Fibroblast of peridontal ligament (primary cell): ENCODE data around the gene PGM1.

Experiments used
- DNase-seq: peaks from one replicate; pipeline ENCODE4 v3.0.0-alpha.2; 2010; ENCODE audit errors: extremely low read depth

PGM1 gene

DNA sequence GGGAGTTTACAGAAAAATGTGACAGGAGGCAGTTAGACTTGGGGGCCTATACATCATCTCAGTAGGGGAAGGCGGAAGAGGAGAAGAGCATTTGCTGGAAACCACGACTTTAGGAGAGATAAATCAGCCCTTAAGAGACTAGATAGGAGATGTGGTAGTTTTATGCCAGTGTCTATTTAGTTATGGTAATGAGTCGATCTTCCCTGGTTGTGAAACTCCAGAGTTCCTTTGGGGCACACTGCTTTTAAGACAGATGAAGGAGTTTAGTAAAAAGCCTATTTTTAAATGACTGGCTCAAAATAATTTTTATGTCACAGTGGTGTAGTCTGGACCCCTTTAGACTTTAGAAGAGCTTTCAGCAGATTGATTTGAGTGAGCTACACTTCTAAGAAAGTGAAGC lies 7.8 kb downstream of the PGM1 start:
- DNase-seq = peak; percentile 35

DNA sequence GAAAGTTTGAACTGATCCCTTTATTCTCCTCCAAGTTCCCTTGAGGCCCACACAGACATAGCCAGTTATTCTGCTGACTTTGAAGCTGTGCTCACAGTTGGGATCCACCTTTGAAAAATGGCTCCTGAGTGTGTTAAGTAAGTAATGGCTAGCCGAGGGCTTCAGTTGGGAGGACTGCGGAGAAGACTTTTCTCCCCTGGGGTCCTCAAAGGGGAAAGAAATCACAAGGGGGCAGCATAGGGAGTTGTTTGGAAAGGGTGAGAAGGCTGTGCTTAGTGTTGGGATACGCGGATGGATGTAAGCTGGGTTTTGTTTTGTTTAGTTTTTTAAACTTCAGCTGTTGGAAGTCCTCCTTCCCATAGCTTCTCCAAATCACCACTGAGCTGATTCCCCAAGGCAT lies 8.3 kb downstream of the PGM1 start:
- DNase-seq = no peak

DNA sequence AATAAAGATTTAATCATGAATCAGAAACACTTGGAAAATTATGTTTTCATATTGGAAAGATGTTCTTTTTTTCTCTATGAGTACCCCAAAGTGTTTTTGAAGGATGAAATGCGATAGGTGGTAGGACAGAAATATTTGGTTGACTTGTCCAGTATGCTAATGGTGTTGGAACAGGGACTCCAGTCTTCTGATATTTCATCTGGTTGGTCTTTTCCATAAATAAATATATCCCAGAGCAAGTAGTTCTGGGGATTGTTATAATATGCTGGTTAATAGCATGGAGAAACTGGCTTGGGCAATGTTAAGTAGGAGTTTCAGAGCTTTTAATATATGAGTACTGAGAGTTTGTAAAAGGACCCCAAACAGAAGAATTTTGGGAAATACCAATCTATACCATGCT lies 8.7 kb downstream of the PGM1 start:
- DNase-seq = no peak

DNA sequence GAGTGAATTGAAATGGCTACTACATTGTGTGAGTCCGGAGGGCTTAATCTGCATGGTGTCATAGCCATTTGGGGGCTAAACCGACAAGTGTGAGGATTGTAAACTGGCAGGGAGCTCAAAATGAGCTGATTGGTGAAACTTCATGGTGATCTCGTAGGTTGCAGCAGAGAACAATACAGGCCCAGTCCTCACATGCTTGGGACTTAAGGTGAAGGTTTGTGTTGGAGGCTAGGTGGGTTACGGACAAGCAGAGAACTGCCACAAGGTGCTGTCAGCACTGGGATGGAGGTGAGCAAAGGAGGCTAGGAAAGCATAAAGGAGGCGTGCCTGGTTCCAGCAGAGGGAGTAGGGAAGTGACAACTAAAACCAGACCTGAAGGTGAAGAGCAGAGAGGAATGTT lies 9.4 kb downstream of the PGM1 start:
- DNase-seq = no peak

DNA sequence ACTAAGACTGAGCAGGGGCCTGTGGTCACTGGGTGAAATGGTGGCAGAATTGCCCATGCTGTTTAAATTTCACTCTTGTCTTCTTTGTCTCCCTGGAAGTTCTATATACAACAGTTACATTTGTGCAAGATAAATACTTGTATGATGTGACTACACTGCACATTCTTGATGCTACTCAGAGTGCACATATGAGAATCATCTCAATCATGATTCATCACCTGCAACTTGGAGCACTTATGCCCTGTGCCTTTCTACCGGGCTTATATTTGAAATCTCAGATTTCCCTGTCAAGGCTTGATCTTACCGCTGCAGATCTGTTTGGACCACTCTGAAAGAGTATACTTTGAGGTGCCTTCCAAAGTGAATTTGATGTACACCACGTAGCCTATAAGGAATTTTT lies 10.6 kb downstream of the PGM1 start:
- no peak for DNase-seq

DNA sequence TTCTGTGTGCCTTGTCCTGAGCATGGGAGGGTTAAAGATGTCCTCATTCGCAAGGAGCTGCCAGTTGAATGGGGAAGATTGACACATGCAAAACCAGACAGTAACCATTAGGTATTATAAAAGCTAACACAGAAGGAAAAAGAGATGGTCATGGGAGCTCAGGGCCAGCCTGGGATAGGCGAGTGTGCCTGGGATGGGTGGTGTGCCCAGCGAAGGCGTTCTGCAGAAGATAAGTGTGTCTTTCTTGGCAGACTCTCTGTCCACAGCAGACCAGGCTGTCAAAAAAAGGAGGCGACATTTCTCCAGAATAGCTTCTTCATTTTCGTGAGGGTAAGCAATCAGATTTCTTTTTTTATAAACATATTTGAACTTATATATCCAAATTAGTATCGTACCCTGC lies 14.1 kb downstream of the PGM1 start:
- DNase-seq = no peak

DNA sequence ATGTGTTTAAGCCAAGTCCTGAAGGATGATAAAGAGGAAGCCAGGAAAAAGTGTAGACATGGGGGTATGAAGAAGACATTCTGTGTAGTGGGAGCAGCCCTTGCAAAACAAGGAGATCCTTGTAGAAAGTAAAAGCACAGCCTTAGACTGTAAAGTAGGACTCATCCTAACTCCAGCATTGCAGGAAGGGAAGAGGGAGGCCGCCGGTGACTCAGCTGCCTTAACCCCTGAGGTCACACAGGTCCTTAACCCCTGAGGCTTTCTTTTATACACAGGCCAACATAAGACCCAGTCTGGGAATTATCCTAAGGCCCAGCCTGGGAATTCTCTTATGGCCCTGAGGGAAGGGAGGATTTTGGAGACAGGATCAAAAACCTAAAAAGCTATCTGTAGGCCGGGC lies 18.0 kb downstream of the PGM1 start:
- peak; percentile 12 for DNase-seq

DNA sequence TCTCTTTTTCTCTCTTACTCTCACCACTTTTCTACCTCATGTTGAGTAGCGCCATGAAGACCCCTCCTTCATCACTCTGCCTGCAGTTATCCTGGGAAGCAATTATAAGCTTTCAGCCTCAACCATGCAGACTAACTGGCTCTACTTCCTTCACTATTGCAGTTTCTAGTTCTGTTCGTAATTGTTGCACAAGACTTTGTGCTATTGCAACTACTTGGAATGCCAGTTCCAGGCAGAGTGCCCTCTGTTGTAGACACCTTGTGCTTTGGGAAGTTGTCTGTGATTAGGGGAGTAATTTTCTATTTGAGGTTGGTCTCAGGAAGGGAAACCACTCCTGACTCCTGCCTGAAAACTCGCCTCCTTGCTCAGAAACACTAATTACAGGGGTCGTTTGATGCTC lies 19.4 kb downstream of the PGM1 start:
- no peak for DNase-seq

DNA sequence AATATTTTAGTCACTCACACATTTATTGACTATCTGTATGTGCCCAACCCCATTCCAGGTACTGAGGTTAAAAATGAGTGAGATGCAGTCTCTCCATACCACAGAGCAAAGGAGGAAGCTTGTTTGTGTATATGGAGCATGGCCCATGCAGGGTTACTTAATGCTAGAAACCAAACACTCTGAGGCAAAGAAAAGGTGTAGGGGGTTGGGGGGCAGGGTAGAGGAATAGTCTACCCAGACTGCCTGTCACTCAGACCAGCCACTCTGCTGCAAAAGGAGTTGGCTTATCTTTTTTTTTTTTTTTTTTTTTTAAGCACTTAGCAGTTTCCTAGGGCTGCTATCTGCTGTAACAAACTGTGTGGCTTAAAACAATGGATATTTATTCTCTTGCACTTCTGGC lies 19.8 kb downstream of the PGM1 start:
- no peak for DNase-seq

DNA sequence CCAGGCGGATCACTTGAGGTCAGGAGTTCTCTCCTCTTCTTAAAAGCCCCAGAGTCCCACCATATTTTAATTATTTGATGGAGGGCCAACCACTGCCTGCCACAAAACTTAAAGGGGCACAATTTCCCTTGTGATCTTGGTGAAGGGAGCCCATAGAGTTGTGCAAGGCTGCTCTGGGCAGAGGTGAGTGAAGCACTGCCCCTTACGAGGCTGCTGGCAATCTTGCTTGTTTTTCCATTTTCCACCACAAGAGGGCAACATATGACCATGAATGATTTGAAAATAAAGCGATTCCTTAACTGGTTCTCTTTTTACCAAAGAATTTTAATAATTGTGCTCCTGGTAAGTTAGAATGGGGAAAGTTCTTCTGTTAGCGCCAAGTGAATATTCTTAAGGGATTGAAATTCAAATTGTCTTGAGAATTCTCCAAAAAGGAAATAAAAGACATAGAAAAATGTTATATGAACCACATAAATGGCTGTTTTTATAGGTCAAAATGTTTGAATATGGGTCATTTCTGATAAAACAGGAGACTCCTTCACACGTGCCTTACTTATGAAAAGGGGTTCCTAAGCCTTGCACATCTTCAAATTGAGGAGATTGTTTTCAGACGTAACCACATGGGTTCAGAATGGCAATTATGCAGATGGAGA lies 22.7 kb downstream of the PGM1 start:
- peak; percentile 91 for DNase-seq

DNA sequence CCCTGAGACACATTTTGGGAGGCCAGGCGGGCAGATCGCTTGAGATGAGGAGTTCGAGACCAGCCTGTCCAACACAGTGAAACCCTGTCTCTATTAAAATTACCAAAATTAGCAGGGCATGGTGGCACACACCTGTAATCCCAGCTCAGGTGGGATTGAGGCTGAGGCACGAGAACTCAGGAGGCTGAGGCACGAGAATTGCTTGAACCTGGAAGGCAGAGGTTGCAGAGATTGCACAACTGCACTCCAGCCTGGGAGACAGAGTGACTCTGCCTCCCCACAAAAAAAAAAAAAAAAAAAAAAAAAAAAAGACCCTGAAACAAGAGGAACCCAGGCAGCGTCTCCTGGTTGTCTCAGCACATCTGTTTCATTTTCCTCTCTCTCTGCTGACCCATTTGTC lies 24.2 kb downstream of the PGM1 start:
- no peak for DNase-seq

DNA sequence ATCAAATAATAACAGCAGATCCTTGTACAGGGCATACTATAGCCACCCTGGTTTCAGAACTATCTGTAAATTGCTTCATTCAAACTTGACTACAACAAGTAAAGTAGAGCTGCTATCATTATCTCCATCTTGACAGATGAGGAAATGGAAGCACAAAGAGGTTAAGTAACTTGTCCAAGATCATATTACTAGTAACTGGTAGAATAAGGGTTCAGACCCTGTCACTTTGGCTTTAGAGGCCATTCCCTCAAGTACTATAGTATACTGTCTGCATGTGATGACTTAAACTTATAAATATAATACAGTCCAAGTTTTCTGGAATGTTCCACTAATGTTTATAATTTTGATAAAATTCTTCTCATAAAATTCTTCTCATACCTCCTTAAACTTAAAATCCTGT lies 24.8 kb downstream of the PGM1 start:
- DNase-seq = peak; percentile 36

DNA sequence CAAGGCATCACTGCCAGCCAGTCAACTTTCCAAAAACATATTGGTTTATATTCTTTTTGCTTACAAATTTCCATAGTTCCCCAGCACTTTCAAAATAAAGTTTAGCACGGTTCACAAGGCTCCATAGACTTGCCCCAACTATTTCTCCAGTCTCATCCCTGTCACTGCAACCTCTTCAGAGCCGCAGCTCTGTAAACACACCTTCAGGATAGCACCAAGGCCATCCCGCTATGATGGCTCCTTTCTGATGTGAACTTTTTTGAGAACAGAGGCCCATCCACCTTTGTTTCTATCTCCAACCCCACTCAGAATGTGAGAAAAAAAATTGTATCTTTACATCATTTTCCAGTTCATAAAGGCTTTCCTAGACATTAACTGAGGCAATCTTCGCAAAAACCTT lies 26.3 kb downstream of the PGM1 start:
- DNase-seq = no peak

DNA sequence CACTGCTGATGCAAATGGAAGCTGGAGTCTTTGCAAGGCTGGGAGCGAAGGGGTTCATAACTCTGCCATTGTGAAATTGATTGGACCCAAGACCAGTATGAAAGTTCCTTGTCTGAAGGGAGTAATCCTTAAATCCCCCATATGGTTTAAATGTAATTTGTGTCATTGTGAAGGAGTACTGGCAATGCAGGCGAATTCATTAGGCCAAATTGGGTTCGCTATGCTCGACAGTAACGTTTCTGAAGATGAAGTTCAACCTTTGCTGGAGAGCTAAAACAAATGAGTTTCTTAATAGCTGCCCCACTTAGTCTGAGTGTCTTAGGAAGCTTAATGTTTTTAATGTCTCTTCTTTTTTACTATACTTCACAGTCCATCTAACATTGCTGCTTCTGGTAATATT lies 27.5 kb downstream of the PGM1 start:
- no peak for DNase-seq

DNA sequence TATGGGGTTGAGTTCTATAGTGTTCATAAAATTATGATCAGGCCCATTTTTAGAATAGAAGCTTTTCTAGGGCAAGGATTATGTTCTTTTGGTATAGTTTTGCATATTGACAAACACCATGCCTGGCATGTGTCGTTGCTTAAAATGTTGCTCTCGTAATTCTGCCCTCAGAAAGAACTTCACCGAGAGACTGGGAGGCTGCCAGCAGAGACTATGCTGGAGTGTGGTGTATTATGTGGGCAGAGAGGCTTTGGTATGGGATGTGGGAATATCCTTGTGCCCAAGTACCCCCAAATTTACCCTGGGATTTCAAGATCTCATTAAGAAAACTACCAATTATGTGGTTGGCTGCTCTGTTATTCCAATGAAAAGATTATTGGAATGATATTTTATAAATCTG lies 27.9 kb downstream of the PGM1 start:
- DNase-seq = no peak

DNA sequence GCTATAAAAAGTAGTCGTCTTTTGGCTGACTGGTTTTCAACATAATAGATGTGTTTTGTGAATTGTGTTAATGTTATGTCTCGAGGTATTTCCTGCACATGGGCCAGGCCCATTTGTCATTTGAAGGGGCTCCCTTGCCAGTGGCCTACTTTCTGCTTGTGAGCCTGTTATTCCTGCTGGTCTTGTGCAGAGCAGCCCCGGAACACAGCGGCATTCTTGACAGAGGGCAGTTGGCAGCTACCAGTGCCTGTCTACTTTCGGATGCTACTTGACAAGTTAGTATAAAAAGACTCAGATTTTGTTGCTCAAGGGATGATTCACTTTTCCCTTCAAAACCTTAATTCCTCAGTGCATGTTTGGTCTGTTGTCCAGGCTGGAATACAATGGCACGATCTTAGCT lies 28.5 kb downstream of the PGM1 start:
- no peak for DNase-seq

DNA sequence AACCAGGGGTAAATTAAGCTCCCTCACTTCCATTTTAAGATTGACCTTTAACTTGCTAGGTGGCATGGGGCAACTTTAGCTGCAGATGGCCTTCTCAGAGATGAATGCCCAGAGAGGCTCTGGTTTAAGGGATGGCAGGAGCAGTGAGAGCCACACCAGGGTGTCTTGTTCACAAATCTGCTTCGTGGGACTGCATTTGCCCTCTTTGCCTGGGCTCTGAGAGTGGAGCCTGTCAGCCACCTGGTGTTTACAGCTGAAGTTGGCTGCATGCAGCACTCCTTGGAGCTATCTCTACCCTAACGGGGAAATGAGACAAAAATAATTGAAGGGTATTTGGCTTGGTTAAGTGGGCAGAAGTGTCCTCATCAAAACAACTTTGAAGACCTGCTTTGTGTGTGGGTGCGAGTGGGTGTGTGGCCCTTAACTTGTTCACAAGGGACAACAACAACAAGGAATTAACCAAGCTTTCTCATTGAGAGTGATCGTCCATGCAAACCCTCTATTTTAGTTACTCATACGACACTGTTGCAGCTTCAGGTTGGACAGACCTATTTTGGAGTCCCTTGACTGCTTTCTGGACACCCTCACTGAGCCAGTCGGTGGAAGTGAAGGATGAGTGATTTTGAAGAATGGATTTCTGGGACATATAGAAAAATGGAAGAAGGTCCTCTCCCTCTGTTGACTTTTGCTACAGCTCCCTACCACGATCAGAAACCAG lies 29.8 kb downstream of the PGM1 start:
- no peak for DNase-seq

DNA sequence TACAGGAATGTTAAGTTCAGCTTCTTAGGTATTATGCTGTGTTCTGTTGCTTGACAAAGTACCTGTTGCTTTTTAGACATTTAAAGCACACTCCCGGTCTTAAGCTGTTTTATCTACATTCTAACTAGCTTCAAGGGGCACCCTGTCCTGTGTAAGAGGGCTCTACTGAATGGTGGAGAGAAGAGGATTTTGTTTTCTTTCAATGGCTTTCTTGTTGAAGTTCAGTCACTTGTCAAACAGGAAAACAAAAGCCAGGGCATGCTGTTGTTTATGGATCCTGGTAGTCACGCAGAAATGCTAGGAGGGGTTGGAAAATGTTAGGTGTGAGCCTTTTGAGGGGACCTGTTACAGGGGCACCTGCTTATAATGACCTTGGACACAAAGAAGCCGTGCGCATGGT lies 30.7 kb downstream of the PGM1 start:
- DNase-seq = no peak

DNA sequence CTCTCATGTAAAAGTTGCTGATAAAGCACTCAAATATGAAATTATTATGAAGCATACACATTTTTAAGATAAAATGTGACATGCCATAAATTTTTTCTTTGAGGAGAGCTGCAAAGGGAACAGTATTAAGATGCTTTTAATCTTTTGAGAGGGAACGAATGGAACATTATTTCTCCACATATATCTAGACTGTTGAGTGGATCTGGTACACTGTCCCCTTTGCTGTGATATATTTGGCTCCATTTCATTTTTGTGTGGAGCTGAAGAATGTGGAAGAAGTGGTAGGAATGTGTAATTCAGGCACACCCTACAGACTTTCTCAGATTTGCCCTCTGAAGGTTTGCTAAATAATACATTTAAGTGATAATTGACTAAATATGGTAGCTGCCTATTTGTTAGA lies 31.7 kb downstream of the PGM1 start:
- no peak for DNase-seq

DNA sequence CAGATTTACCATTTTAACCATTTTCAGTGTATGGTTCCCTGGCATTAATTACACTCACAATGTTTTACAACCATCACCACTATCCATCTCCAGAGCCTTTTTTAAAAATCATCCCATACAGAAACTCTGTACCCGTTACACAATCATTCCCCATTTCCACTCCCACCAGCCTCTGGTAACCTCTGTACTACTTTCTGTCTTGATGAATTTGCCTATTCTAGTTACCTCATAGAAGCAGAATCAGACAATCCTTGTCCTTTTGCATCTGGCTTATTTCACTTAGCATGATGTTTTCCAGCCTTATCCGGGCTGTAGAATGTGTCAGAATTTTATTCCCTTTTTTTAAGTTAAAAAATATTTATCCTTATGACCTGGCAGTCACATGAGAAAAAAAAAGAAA lies 33.0 kb downstream of the PGM1 start:
- DNase-seq = no peak

DNA sequence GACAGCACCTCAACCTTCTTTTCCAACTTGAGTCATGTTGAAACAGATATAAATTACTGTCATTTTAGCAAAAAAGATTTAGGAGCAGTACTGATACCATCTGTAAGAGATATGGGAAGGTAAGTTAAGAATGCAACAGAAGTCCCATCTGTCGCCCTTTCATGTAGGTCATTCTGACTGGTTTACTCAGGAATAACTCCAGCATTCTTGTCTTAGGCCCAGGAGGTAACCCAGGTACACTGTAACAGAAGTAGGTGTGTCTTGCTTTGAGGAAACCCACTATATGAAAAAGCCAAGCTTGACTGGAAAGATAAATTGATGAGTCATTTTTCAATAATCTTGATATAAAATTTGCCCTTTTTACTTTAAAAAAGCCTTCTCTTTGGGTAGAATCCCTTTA lies 35.4 kb downstream of the PGM1 start:
- no peak for DNase-seq

DNA sequence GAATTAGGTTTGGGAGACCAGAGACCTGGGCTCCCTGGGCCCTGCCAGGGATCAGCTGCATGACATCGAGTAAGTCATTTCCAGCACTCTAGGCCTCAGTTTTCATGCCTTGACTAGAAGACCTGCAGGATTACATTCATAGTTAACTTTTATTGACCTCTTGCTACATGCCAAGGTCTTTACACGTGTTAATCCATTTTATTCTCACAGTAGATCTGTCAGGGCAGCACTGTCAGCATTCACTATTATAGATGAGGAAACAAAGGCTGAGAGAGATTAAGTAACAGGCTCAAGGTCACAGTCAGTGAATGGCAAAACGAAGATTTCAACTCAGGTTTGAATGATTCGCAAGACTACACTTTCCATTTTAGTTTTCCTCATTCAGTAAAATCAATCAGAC lies 37.0 kb downstream of the PGM1 start:
- DNase-seq = no peak

DNA sequence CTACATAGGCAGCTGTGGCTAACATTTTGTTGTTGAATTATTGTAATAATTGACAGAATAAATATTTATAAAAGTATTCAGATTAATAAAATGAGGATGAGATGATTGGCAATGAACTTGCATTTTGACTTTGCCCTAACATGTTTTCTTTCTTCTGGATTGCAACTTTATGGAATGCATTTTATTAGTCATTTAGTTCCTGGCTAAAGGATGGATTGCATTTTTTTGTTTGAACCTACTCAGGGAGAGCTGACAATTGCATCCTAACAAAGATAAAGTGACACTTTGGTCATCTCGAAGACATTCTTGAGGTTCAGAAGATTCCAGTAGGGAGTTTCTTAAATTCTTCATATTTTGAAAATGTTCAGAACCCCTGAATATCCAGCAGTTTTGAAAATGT lies 37.5 kb downstream of the PGM1 start:
- no peak for DNase-seq

DNA sequence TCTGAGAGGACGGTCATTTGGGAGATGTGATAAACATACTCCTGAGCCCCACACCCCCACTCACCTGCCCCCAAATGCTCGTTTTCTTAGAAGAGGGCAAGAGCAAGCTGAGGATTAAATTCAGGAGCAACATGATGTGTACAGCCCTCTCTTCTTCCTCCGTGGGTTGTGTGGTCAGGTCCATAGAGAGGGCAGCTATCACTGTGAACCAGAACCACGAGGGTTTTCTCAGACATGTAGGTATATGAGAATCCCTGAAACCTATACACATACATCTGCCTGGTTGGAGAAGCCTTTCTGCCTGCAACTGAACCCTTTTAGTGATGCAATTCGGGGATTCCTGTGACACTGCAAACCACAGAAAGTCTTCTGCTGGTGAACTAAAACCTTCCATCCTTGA lies 38.9 kb downstream of the PGM1 start:
- DNase-seq = no peak
